22Rv1 (cell line): ENCODE measurements around the gene PPP1R3D.

ENCODE experiments used
- ZFX ChIP-seq: fragments of 450-650 bp; IDR thresholded peaks from 2 replicates; pipeline ENCODE4 v1.6.1; 2017; ENCODE audit warnings: antibody characterized with exemption, borderline replicate concordance
- TF ChIP-seq, protein P1 (sequence below): fragments of 450-650 bp; IDR thresholded peaks from 2 replicates; pipeline ENCODE4 v1.5.1; 2017; ENCODE audit warnings: mild to moderate bottlenecking

DNA sequence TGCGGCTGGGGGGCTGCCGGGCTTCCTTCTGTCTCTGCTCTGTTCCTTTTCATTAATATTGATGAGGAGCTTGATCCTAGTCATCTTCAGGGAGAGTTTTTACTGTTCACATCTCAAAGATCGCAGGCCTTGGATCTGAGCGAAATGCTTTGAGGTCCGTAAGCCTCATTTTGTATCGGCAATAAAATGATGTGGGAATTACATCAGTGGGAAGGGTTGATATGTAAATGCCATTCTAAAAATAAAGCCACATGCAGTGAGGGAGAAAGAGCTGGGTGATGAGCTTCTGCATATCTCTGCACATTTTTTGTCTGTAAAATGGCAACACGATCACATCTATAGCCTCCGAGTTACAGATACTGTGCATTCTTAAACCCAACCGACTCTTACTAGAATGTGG lies 43.0 kb upstream of the PPP1R3D start:
- TF ChIP-seq, protein P1, sequence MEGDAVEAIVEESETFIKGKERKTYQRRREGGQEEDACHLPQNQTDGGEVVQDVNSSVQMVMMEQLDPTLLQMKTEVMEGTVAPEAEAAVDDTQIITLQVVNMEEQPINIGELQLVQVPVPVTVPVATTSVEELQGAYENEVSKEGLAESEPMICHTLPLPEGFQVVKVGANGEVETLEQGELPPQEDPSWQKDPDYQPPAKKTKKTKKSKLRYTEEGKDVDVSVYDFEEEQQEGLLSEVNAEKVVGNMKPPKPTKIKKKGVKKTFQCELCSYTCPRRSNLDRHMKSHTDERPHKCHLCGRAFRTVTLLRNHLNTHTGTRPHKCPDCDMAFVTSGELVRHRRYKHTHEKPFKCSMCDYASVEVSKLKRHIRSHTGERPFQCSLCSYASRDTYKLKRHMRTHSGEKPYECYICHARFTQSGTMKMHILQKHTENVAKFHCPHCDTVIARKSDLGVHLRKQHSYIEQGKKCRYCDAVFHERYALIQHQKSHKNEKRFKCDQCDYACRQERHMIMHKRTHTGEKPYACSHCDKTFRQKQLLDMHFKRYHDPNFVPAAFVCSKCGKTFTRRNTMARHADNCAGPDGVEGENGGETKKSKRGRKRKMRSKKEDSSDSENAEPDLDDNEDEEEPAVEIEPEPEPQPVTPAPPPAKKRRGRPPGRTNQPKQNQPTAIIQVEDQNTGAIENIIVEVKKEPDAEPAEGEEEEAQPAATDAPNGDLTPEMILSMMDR = no peak
- no peak for TF ChIP-seq ZFX
